Epithelial cell of esophagus (primary cell): ENCODE measurements around the gene PRDM11.

Experiments used
- DNase-seq: peaks from one replicate; pipeline ENCODE4 v3.0.0; 2010; ENCODE audit warnings: low read depth
- H3K4me3 ChIP-seq: 2 replicates; pipeline ENCODE4 v1.5.1; 2011; ENCODE audit warnings: mild to moderate bottlenecking, low read length, control low read depth
- TF ChIP-seq, protein P1 (sequence below): IDR thresholded peaks from 2 replicates; pipeline ENCODE4 v1.5.1; 2011; ENCODE audit warnings: low read depth, mild to moderate bottlenecking, low read length, control low read depth, inconsistent platforms; ENCODE audit not compliant: insufficient read depth; ENCODE audit errors: missing control alignments

The PRDM11 gene

DNA sequence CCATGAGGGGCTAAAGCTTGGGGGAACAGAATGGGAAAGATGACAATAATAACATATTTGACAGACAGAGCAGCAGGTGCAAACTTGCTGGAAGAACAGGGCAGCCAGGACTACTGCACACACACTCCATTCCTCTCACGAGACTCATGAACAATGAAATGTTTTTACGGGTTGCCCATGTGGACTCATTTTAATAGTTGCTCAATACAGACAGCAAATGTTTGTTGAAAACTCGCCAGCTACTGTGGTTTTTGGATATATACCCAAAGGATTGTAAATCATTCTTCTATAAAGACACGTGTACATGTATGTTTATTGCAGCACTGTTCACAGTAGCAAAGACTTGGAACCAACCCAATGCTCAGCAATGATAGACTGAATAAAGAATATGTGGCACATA, 129.4 kb downstream of the PRDM11 start:
- TF ChIP-seq, protein P1, sequence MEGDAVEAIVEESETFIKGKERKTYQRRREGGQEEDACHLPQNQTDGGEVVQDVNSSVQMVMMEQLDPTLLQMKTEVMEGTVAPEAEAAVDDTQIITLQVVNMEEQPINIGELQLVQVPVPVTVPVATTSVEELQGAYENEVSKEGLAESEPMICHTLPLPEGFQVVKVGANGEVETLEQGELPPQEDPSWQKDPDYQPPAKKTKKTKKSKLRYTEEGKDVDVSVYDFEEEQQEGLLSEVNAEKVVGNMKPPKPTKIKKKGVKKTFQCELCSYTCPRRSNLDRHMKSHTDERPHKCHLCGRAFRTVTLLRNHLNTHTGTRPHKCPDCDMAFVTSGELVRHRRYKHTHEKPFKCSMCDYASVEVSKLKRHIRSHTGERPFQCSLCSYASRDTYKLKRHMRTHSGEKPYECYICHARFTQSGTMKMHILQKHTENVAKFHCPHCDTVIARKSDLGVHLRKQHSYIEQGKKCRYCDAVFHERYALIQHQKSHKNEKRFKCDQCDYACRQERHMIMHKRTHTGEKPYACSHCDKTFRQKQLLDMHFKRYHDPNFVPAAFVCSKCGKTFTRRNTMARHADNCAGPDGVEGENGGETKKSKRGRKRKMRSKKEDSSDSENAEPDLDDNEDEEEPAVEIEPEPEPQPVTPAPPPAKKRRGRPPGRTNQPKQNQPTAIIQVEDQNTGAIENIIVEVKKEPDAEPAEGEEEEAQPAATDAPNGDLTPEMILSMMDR, result no peak

DNA sequence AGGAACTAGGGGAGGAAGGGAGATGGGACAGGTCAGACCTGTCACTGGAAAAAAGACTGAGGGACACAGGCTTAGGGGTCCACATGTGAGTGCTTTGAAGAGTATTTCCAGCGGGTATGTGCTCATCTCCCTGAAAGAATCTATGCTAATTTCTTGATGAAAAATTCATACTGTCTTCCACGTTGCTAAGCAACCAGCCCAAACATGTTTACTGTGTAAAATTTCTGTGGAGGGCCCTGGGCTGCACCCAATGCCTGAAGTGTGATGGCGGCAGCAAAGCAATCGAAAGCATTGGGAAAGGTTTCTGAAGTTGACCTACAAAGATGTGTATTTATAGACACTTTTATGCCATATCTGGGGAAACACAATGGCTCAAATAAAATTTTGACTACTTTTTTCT, 132.3 kb downstream of the PRDM11 start:
- TF ChIP-seq, protein P1, result no peak
- DNase-seq, result no peak
- no peak overlapping the region for H3K4me3 ChIP-seq

More for the DNA sequence above, 129.4 kb downstream of the PRDM11 start:
- peak; percentile 20 for DNase-seq
- no peak overlapping the region for H3K4me3 ChIP-seq

DNA sequence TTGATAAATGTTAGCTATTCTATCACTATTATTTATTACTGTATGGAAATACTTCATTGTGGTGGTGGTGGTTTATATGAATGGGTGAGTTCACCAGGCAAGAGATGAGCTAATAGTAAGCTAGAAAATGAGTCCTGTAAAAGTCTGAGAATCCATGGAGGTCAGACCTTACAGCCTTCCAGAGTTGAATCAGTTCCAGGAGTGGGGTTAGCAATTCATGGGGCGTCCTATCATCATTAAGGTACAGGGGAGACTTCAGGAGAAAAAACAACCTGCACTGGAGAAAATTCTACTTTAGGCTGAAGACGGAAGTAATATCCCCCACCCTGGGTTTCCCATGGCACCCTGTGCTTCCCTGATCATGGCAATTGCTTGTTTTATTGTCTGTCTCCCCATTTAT, 133.2 kb downstream of the PRDM11 start:
- TF ChIP-seq, protein P1, result no peak

DNA sequence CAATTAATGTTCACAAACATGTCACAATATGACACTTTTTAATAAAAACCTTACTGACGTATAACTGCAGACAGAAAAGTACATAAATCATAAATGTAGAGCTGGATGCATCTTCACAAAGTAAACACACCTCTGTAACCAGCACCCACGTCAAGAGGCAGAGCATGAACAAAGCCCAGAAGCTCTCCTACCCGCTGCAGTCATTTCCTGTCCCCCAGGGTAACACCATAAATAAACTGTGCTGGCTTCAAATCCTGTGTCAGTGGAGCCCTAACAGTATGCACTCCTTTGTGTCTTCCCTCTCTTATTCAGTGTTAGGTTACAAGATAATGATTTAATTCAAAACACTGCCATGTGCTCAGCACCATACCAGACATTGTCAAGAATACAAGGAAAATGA, 134.0 kb downstream of the PRDM11 start:
- H3K4me3 ChIP-seq, result no peak overlapping the region
- peak; percentile 12 for DNase-seq
- TF ChIP-seq, protein P1, result no peak

More for the DNA sequence above, 133.2 kb downstream of the PRDM11 start:
- DNase-seq, result no peak
- H3K4me3 ChIP-seq, result no peak overlapping the region

DNA sequence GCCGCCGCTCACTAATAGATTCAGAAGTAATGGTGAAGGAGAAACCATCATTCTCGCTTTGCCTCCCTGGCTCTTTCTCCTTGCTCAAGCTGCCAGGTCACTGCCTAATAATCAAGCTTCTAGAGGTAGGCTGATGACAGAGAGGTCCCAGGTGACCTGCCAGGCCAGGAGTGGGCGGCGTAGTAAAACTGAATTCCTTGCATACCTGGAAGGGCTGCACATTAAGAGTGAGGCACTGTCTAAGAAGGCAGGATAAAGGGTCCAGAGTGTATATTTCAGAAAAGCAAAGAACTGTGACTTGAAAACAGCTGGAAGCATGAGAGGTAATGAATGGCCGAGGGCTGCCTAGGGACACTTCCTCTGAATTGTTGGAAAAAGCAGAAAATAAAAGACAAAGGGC, 135.6 kb downstream of the PRDM11 start:
- H3K4me3 ChIP-seq, result no peak overlapping the region
- no peak for DNase-seq
- TF ChIP-seq, protein P1, result no peak
